GM23338 (cell line): ENCODE results near the gene GRID2IP. TPM values are rescaled to one million over a fixed set of nuclear protein-coding genes. Genes with fewer than 3 reads are reported as not detected.

Experiments used
- ATAC-seq: fragments of 200-7000 bp; cut with Tn5 transposase; 3 replicates; pipeline ENCODE4 v1.9.1; 2020
- DNase-seq: peaks from one replicate; pipeline ENCODE4 v3.0.0-alpha.2; 2015; ENCODE audit warnings: low spot score
- H2AFZ ChIP-seq: fragments of 200-600 bp; sonication (generic); 2 replicates; pipeline ENCODE4 v1.8.0; 2016; ENCODE audit warnings: antibody characterized with exemption, mild to moderate bottlenecking, moderate library complexity
- H3F3A ChIP-seq: fragments of 200-600 bp; sonication (generic); replicated peaks from 2 replicates; pipeline ENCODE4 v1.8.0; 2017; ENCODE audit warnings: antibody characterized with exemption, mixed run types, low read depth
- H3K27ac ChIP-seq: fragments of 200-600 bp; sonication (generic); 2 replicates; pipeline ENCODE4 v1.6.1; 2016; ENCODE audit warnings: low read depth
- H3K27me3 ChIP-seq: fragments of 200-600 bp; sonication (generic); 2 replicates; pipeline ENCODE4 v1.8.0; 2016; ENCODE audit warnings: mild to moderate bottlenecking, mixed run types, moderate library complexity; ENCODE audit not compliant: insufficient read depth
- H3K36me3 ChIP-seq: fragments of 200-600 bp; sonication (generic); 2 replicates; pipeline ENCODE4 v1.8.0; 2016; ENCODE audit warnings: mild to moderate bottlenecking; ENCODE audit not compliant: insufficient read depth
- H3K4me1 ChIP-seq: fragments of 200-600 bp; sonication (generic); 2 replicates; pipeline ENCODE4 v1.8.0; 2016; ENCODE audit warnings: mild to moderate bottlenecking, moderate library complexity; ENCODE audit not compliant: insufficient read depth
- H3K4me2 ChIP-seq: fragments of 200-600 bp; sonication (generic); 2 replicates; pipeline ENCODE4 v1.7.1; 2017; ENCODE audit warnings: mixed run types
- H3K4me3 ChIP-seq: fragments of 200-600 bp; sonication (generic); 2 replicates; pipeline ENCODE4 v1.6.1; 2016; ENCODE audit warnings: mixed run types
- H3K79me2 ChIP-seq: fragments of 200-600 bp; sonication (generic); replicated peaks from 2 replicates; pipeline ENCODE4 v1.8.0; 2017; ENCODE audit warnings: mild to moderate bottlenecking; ENCODE audit not compliant: insufficient read depth
- H3K9me2 ChIP-seq: fragments of 200-600 bp; sonication (generic); 2 replicates; pipeline ENCODE4 v1.8.0; 2017; ENCODE audit not compliant: insufficient read depth
- H4K20me1 ChIP-seq: fragments of 200-600 bp; sonication (generic); replicated peaks from 2 replicates; pipeline ENCODE4 v1.8.0; 2017; ENCODE audit warnings: mild to moderate bottlenecking; ENCODE audit not compliant: insufficient read depth
- H3K27ac Mint-ChIP-seq: 2 replicates; pipeline ENCODE4 v1.8.0; 2020; ENCODE audit warnings: inconsistent platforms, mild to moderate bottlenecking, moderate library complexity, mixed read lengths
- H3K27me3 Mint-ChIP-seq: 3 replicates; pipeline ENCODE4 v1.8.0; 2022; ENCODE audit warnings: low read depth, mild to moderate bottlenecking, moderate library complexity, mixed read lengths, inconsistent platforms; ENCODE audit not compliant: insufficient read depth, poor library complexity
- H3K36me3 Mint-ChIP-seq: 3 replicates; pipeline ENCODE4 v1.8.0; 2021; ENCODE audit warnings: low read depth, mild to moderate bottlenecking, inconsistent platforms, moderate library complexity, mixed read lengths
- H3K4me1 Mint-ChIP-seq: 3 replicates; pipeline ENCODE4 v1.8.0; 2020; ENCODE audit warnings: mild to moderate bottlenecking, inconsistent platforms, mixed read lengths
- H3K4me3 Mint-ChIP-seq: 3 replicates; pipeline ENCODE4 v1.8.0; 2021; ENCODE audit warnings: moderate library complexity, mild to moderate bottlenecking, inconsistent platforms, mixed read lengths
- H3K9me3 Mint-ChIP-seq: 3 replicates; pipeline ENCODE4 v1.8.0; 2020; ENCODE audit warnings: moderate library complexity, mild to moderate bottlenecking, inconsistent platforms, mixed read lengths
- CREB1 ChIP-seq: fragments of 250-450 bp; sonication (Bioruptor Pico); IDR thresholded peaks from 2 replicates; pipeline ENCODE4 v1.5.0; 2020; ENCODE audit warnings: low read depth, mild to moderate bottlenecking, moderate library complexity
- EZH2 ChIP-seq: fragments of 200-600 bp; sonication (generic); IDR thresholded peaks from one replicate; pipeline ENCODE4 v1.8.0; 2017; ENCODE audit warnings: antibody characterized with exemption, mild to moderate bottlenecking, low read depth; ENCODE audit not compliant: unreplicated experiment
- EZH2phosphoT487 ChIP-seq: fragments of 200-600 bp; sonication (generic); IDR thresholded peaks from one replicate; pipeline ENCODE4 v1.8.1; 2018; ENCODE audit warnings: antibody characterized with exemption; ENCODE audit not compliant: unreplicated experiment
- JUNB ChIP-seq: IDR thresholded peaks from one replicate; pipeline ENCODE4 v1.6.1; 2016; ENCODE audit warnings: antibody characterized with exemption; ENCODE audit not compliant: unreplicated experiment
- NANOG ChIP-seq: IDR thresholded peaks from 2 replicates; pipeline ENCODE4 v1.6.1; 2016; ENCODE audit warnings: antibody characterized with exemption, borderline replicate concordance
- POLR2AphosphoS5 ChIP-seq: IDR thresholded peaks from 2 replicates; pipeline ENCODE4 v1.6.1; 2016; ENCODE audit warnings: antibody characterized with exemption, low read depth
- STAT1 ChIP-seq: IDR thresholded peaks from one replicate; pipeline ENCODE4 v1.6.1; 2016; ENCODE audit warnings: antibody characterized with exemption; ENCODE audit not compliant: unreplicated experiment
- ZNF114 ChIP-seq: fragments of 250-450 bp; sonication (Bioruptor Pico); IDR thresholded peaks from 2 replicates; pipeline ENCODE4 v1.5.0; 2020; ENCODE audit warnings: mild to moderate bottlenecking, moderate library complexity
- ZNF331 ChIP-seq: fragments of 250-450 bp; sonication (Bioruptor Pico); IDR thresholded peaks from 2 replicates; pipeline ENCODE4 v1.5.0; 2020; ENCODE audit warnings: low read depth, mild to moderate bottlenecking, moderate library complexity
- polyA plus RNA-seq: library from polyadenylated mRNA; unstranded; fragments of >200 nt; fragmentation: Nextera tagmentation; extraction: Ambion mirVana; gene quantifications from 2 replicates; pipeline ENCODE4 v1.2.1, GENCODE V29; 2016
- total RNA-seq: library from RNA; depleted of rRNA; stranded (reverse); fragments of >200 nt; shearing (Covaris generic); gene quantifications from 2 replicates; pipeline ENCODE4 v1.2.3, GENCODE V29; 2014
- TF ChIP-seq, protein P1 (sequence below): IDR thresholded peaks from 2 replicates; pipeline ENCODE4 v1.6.1; 2016; ENCODE audit warnings: antibody characterized with exemption
- TF ChIP-seq, protein P2 (sequence below): fragments of 250-450 bp; sonication (Bioruptor Pico); IDR thresholded peaks from 2 replicates; pipeline ENCODE4 v1.5.0; 2020; ENCODE audit warnings: mild to moderate bottlenecking, moderate library complexity
- TF ChIP-seq, protein P3 (sequence below), 2 experiments: fragments of 200-600 bp in 1 of 2; sonication (generic) in 1 of 2; conservative IDR thresholded peaks; 2 replicates each; pipeline versions ENCODE4 v1.5.1 to v1.6.1; 2016 to 2017; ENCODE audit warnings: antibody characterized with exemption in 2 of 2, low read depth in 2 of 2, mild to moderate bottlenecking in 2 of 2, moderate library complexity in 1 of 2
- TF ChIP-seq, protein P4 (sequence below): IDR thresholded peaks from one replicate; pipeline ENCODE4 v1.6.1; 2018; ENCODE audit warnings: antibody characterized with exemption; ENCODE audit not compliant: unreplicated experiment

Gene GRID2IP
- total and polyA plus RNA-seq, 2 experiments from 2014 or later = 0.73 to 1.5 TPM

DNA sequence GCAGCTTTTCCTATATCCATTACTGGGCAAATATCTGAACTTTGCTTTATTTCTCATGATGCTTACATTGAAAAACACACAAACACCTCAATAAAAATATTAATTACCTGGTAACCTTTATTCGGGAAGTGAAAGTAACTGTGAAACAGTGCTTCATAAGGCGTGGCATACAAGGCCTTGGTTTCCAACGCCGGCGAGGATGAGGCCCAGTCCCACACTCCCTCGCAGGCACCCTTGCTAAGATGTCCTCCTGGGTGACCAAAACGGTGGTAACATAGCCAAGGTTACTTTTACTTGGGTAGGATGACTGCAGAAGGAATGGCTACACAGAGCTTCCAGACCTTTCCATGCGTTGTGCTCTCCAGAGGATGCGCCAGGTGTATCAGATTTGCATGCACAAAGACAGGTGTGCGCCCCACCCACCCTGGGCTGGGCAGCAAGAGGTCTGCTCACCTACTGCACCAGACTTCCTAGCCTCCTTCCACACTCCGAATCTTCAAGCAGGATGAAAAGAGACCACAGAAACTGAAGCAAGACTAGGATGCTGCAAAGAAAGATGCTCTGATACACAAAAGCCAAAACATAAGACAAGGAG, 90.2 kb downstream of the GRID2IP start:
- H3K4me2 ChIP-seq = no peak overlapping the region
- DNase-seq (no peak), ATAC-seq (no peak)
- H2AFZ ChIP-seq = no peak overlapping the region
- peaks cover 3% of the 10 kb centered on the region for H3K27me3 Mint-ChIP-seq
- no peaks in the 10 kb centered on the region; the same call in 1 of the 2 replicates for H4K20me1 ChIP-seq
- H3K9me2 ChIP-seq = no peaks in the 10 kb centered on the region
- no peaks in the 10 kb centered on the region for H3K4me1 Mint-ChIP-seq
- no peak overlapping the region for H3K27ac ChIP-seq
- no peaks in the 10 kb centered on the region for H3K27me3 ChIP-seq
- peaks cover 36% of the 10 kb centered on the region for H3K36me3 Mint-ChIP-seq
- no peak overlapping the region for H3K4me3 ChIP-seq
- H3K36me3 ChIP-seq = peaks cover 18% of the 10 kb centered on the region
- no peak overlapping the region for H3K27ac Mint-ChIP-seq
- H3F3A ChIP-seq = 0 out of 2 replicates have a peak, but pooled peaks cover 3% of the 10 kb centered on the region
- H3K4me1 ChIP-seq = no peaks in the 10 kb centered on the region
- peaks cover 8% of the 10 kb centered on the region for H3K9me3 Mint-ChIP-seq
- no peaks in the 10 kb centered on the region for H3K79me2 ChIP-seq
- no peak for TF ChIP-seq EZH2phosphoT487
- TF ChIP-seq ZNF331 (CRISPR knock-in tag) = no peak
- TF ChIP-seq, protein P1, sequence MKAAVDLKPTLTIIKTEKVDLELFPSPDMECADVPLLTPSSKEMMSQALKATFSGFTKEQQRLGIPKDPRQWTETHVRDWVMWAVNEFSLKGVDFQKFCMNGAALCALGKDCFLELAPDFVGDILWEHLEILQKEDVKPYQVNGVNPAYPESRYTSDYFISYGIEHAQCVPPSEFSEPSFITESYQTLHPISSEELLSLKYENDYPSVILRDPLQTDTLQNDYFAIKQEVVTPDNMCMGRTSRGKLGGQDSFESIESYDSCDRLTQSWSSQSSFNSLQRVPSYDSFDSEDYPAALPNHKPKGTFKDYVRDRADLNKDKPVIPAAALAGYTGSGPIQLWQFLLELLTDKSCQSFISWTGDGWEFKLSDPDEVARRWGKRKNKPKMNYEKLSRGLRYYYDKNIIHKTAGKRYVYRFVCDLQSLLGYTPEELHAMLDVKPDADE = no peak
- TF ChIP-seq ZNF114 = no peak
- TF ChIP-seq, protein P2, sequence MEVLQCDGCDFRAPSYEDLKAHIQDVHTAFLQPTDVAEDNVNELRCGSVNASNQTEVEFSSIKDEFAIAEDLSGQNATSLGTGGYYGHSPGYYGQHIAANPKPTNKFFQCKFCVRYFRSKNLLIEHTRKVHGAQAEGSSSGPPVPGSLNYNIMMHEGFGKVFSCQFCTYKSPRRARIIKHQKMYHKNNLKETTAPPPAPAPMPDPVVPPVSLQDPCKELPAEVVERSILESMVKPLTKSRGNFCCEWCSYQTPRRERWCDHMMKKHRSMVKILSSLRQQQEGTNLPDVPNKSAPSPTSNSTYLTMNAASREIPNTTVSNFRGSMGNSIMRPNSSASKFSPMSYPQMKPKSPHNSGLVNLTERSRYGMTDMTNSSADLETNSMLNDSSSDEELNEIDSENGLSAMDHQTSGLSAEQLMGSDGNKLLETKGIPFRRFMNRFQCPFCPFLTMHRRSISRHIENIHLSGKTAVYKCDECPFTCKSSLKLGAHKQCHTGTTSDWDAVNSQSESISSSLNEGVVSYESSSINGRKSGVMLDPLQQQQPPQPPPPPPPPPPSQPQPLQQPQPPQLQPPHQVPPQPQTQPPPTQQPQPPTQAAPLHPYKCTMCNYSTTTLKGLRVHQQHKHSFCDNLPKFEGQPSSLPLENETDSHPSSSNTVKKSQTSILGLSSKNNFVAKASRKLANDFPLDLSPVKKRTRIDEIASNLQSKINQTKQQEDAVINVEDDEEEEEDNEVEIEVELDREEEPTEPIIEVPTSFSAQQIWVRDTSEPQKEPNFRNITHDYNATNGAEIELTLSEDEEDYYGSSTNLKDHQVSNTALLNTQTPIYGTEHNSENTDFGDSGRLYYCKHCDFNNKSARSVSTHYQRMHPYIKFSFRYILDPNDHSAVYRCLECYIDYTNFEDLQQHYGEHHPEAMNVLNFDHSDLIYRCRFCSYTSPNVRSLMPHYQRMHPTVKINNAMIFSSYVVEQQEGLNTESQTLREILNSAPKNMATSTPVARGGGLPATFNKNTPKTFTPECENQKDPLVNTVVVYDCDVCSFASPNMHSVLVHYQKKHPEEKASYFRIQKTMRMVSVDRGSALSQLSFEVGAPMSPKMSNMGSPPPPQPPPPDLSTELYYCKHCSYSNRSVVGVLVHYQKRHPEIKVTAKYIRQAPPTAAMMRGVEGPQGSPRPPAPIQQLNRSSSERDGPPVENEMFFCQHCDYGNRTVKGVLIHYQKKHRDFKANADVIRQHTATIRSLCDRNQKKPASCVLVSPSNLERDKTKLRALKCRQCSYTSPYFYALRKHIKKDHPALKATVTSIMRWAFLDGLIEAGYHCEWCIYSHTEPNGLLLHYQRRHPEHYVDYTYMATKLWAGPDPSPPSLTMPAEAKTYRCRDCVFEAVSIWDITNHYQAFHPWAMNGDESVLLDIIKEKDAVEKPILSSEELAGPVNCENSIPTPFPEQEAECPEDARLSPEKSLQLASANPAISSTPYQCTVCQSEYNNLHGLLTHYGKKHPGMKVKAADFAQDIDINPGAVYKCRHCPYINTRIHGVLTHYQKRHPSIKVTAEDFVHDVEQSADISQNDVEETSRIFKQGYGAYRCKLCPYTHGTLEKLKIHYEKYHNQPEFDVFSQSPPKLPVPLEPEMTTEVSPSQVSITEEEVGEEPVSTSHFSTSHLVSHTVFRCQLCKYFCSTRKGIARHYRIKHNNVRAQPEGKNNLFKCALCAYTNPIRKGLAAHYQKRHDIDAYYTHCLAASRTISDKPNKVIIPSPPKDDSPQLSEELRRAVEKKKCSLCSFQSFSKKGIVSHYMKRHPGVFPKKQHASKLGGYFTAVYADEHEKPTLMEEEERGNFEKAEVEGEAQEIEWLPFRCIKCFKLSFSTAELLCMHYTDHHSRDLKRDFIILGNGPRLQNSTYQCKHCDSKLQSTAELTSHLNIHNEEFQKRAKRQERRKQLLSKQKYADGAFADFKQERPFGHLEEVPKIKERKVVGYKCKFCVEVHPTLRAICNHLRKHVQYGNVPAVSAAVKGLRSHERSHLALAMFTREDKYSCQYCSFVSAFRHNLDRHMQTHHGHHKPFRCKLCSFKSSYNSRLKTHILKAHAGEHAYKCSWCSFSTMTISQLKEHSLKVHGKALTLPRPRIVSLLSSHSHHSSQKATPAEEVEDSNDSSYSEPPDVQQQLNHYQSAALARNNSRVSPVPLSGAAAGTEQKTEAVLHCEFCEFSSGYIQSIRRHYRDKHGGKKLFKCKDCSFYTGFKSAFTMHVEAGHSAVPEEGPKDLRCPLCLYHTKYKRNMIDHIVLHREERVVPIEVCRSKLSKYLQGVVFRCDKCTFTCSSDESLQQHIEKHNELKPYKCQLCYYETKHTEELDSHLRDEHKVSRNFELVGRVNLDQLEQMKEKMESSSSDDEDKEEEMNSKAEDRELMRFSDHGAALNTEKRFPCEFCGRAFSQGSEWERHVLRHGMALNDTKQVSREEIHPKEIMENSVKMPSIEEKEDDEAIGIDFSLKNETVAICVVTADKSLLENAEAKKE (CRISPR knock-in tag) = no peak
- TF ChIP-seq, protein P3, sequence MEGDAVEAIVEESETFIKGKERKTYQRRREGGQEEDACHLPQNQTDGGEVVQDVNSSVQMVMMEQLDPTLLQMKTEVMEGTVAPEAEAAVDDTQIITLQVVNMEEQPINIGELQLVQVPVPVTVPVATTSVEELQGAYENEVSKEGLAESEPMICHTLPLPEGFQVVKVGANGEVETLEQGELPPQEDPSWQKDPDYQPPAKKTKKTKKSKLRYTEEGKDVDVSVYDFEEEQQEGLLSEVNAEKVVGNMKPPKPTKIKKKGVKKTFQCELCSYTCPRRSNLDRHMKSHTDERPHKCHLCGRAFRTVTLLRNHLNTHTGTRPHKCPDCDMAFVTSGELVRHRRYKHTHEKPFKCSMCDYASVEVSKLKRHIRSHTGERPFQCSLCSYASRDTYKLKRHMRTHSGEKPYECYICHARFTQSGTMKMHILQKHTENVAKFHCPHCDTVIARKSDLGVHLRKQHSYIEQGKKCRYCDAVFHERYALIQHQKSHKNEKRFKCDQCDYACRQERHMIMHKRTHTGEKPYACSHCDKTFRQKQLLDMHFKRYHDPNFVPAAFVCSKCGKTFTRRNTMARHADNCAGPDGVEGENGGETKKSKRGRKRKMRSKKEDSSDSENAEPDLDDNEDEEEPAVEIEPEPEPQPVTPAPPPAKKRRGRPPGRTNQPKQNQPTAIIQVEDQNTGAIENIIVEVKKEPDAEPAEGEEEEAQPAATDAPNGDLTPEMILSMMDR (conservative IDR thresholded peaks at IDR 0.05; ENCODE audit: low read depth in 2 of 2) = no peak
- no peak for TF ChIP-seq CREB1
- no peak for TF ChIP-seq JUNB
- no peak for TF ChIP-seq EZH2
- TF ChIP-seq STAT1 = no peak
- no peak for TF ChIP-seq NANOG
- TF ChIP-seq, protein P4, sequence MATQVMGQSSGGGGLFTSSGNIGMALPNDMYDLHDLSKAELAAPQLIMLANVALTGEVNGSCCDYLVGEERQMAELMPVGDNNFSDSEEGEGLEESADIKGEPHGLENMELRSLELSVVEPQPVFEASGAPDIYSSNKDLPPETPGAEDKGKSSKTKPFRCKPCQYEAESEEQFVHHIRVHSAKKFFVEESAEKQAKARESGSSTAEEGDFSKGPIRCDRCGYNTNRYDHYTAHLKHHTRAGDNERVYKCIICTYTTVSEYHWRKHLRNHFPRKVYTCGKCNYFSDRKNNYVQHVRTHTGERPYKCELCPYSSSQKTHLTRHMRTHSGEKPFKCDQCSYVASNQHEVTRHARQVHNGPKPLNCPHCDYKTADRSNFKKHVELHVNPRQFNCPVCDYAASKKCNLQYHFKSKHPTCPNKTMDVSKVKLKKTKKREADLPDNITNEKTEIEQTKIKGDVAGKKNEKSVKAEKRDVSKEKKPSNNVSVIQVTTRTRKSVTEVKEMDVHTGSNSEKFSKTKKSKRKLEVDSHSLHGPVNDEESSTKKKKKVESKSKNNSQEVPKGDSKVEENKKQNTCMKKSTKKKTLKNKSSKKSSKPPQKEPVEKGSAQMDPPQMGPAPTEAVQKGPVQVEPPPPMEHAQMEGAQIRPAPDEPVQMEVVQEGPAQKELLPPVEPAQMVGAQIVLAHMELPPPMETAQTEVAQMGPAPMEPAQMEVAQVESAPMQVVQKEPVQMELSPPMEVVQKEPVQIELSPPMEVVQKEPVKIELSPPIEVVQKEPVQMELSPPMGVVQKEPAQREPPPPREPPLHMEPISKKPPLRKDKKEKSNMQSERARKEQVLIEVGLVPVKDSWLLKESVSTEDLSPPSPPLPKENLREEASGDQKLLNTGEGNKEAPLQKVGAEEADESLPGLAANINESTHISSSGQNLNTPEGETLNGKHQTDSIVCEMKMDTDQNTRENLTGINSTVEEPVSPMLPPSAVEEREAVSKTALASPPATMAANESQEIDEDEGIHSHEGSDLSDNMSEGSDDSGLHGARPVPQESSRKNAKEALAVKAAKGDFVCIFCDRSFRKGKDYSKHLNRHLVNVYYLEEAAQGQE = no peak
- no peak for TF ChIP-seq POLR2AphosphoS5
- H3K4me3 Mint-ChIP-seq = no peak overlapping the region
